Measurements from ENCODE around the gene THAP4.

Gene THAP4

DNA sequence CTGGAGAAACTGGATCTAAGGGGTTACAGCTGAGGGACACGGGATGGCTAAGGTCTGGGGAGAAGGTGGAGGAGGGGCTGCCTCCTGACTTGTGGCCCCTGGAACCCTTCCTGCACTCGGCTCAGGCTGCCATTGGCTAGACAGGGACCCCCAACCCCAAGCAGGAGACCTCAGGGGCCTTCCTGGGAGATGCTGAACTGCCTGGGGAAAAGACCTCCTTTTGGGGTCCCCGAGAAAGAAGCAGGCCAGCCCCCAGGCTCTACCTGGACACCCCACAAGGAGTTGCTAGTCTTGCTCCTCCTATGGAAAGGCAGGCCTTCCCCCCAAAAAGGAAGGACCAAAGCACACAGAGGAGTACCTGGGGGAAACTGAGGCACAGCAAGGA, 88.5 kb downstream of the THAP4 start:
- TF ChIP-seq, protein P1, sequence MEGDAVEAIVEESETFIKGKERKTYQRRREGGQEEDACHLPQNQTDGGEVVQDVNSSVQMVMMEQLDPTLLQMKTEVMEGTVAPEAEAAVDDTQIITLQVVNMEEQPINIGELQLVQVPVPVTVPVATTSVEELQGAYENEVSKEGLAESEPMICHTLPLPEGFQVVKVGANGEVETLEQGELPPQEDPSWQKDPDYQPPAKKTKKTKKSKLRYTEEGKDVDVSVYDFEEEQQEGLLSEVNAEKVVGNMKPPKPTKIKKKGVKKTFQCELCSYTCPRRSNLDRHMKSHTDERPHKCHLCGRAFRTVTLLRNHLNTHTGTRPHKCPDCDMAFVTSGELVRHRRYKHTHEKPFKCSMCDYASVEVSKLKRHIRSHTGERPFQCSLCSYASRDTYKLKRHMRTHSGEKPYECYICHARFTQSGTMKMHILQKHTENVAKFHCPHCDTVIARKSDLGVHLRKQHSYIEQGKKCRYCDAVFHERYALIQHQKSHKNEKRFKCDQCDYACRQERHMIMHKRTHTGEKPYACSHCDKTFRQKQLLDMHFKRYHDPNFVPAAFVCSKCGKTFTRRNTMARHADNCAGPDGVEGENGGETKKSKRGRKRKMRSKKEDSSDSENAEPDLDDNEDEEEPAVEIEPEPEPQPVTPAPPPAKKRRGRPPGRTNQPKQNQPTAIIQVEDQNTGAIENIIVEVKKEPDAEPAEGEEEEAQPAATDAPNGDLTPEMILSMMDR (conservative IDR thresholded peaks at IDR 0.05) = no peak
- no peak for TF ChIP-seq ZFX (IDR thresholded peaks at IDR 0.05)

DNA sequence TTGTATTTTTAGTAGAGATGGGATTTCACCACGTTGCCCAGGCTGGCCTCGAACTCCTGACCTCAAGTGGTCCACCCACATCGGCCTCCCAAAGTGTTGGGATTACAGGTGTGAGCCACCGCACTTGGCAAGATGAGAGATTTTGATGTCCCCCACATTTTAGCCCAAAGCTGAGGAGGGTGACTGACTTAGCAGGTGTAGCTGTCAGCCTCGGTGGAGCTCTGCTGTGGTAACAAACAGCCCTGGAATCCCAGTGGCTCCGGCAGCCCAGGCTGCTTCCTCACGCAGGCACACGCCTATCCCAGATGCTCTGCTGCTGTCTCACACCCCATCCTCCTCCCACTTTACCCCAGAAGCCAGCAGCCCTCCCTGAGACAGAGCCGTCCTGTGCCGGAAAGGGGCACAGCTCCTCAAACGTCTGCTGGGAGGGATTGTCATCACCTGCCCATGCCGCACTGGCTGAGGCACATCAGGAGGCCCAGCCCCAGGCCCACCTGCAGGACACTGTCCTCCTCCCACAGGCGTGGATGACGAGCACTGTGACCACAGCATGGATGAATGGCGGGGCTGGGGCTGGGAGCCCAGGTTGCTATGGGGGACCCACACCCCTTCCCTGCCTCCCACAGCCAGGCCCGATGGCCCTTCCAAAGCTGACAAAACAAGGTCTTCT, 89.0 kb downstream of the THAP4 start:
- no peak for TF ChIP-seq ZFX (IDR thresholded peaks at IDR 0.05)
- TF ChIP-seq, protein P1 (conservative IDR thresholded peaks at IDR 0.05) = no peak
- H3K27ac ChIP-seq = no peak overlapping the region

More for the DNA sequence above, 88.5 kb downstream of the THAP4 start:
- H3K27ac ChIP-seq = no peak overlapping the region

DNA sequence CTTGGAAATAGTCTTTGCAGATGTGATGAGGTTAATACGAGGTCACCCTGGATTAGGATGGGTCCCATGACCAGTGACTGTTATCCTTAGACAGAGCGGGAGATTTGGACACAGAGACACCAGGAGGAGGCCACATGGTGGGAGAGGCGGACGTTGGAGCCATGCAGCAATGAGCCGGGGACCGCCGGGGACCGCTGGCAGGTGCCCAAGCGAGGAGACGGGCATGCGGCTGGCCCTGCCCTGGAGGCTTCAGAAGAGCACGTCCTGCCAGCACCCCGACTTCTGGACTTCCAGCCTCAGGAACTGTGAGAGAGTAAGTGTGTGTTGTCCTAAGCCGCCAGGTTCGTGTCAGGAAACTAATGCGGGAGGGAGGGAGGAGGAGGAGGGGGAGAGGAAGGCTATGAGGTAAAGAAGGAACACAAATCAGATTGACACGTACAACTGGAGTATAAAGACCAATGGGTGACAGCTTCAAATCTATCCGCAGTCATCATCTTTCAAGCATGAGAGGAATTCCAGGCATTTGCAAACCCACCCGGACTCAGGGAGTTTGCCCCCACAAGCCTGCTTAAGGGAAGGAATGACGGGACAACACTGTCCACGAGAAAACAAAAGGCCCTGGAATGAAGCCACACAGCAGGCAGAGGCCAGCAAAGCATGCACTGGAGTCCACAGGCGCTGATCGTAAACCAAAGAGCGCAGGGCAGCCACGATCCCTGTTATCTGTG, 90.0 kb downstream of the THAP4 start:
- TF ChIP-seq, protein P1 (conservative IDR thresholded peaks at IDR 0.05) = no peak
- TF ChIP-seq ZFX (IDR thresholded peaks at IDR 0.05) = no peak
- H3K27ac ChIP-seq = no peak overlapping the region

DNA sequence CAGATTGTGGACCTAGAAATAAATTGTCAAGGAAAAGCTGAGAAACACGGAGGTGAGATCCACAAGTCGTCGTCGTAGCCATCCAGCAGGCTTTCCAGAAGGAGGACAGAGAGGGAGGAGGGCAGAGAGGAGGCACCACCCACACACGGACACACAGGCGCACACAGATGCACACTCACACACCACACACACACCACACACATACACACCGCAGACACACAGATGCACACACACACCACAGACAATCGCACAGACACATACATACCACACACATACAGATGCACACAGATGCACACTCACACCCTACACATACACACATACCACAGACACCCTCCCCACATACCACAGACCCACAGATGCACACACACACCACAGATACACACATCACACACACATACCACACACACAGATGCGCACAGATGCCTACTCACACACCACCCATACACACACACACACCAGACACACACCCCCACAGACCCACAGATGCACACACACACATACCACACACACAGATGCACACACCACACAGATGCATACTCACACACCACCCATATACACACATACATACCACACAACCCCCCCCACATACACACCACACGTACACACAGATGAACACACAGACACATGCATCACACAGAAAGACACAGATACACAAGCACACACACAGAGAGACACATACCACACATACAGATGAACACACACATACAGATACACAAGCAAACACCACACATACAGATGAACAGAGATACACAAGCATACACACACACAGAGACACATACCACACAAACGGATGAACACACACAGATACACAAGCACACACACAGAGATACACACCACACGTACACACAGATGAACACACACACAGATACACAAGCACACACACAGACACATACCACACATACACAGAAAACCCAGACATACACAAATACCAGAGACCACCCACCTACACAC, 91.2 kb downstream of the THAP4 start:
- H3K27ac ChIP-seq = no peak overlapping the region

GRCh38 chr2:241545106-241545505, 91.9 kb downstream of the THAP4 start:
- H3K27ac ChIP-seq = no peak overlapping the region
- no peak for TF ChIP-seq ZFX (IDR thresholded peaks at IDR 0.05)
- TF ChIP-seq, protein P1 (conservative IDR thresholded peaks at IDR 0.05) = no peak

More for the DNA sequence above, 91.2 kb downstream of the THAP4 start:
- TF ChIP-seq, protein P1 (conservative IDR thresholded peaks at IDR 0.05) = no peak
- TF ChIP-seq ZFX (IDR thresholded peaks at IDR 0.05) = no peak

GRCh38 chr2:241542278-241542605, 94.7 kb downstream of the THAP4 start:
- TF ChIP-seq, protein P1 (conservative IDR thresholded peaks at IDR 0.05) = no peak
- TF ChIP-seq ZFX (IDR thresholded peaks at IDR 0.05) = no peak

More at GRCh38 chr2:241542278-241542605, 94.7 kb downstream of the THAP4 start:
- H3K27ac ChIP-seq = no peak overlapping the region
